Activated T-cell treated with anti-CD3 and anti-CD28 coated beads, Interleukin-2, amount 50 U/mL, for 72 hours (primary cell): ENCODE data around the gene RNASE2. TPM values are rescaled to one million over a fixed set of nuclear protein-coding genes. Genes with fewer than 3 reads are reported as not detected.

Experiments used
- ATAC-seq, 2 donors: fragments of 150-1000 bp; cut with Tn5 transposase; replicated peaks in 1 of 2; 2 replicates each; pipeline ENCODE4 v1.10.0; 2021; ENCODE audit warnings: moderate library complexity in 2 of 2, mild to moderate bottlenecking in 1 of 2
- DNase-seq, 2 donors: peaks; one replicate each; pipeline ENCODE4 v3.0.0; 2021 to 2022; ENCODE audit warnings: mixed read lengths in 1 of 2
- H3K27ac Mint-ChIP-seq: one replicate; pipeline ENCODE4 v1.8.0; 2022; ENCODE audit warnings: mild to moderate bottlenecking, moderate library complexity, mixed read lengths
- H3K27me3 Mint-ChIP-seq: one replicate; pipeline ENCODE4 v1.8.0; 2022; ENCODE audit warnings: low read depth, mixed read lengths
- H3K36me3 Mint-ChIP-seq, 2 donors: one replicate each; pipeline ENCODE4 v1.8.0; 2022; ENCODE audit warnings: mixed read lengths in 2 of 2, mild to moderate bottlenecking in 1 of 2; ENCODE audit not compliant: insufficient read depth in 2 of 2
- H3K4me1 Mint-ChIP-seq: one replicate; pipeline ENCODE4 v1.8.0; 2022; ENCODE audit warnings: low read depth, mixed read lengths
- H3K4me3 Mint-ChIP-seq, 2 donors: one replicate each; pipeline ENCODE4 v1.8.0; 2022; ENCODE audit warnings: mild to moderate bottlenecking in 2 of 2, mixed read lengths in 2 of 2, moderate library complexity in 2 of 2
- H3K9me3 Mint-ChIP-seq, 2 donors: one replicate each; pipeline ENCODE4 v1.8.0; 2022; ENCODE audit warnings: mixed read lengths in 2 of 2
- total RNA-seq, 2 donors: library from RNA; stranded (reverse); gene quantifications; one replicate each; pipeline ENCODE4 v1.2.3, GENCODE V29; 2022

RNASE2 gene
- total RNA-seq, 2 donors from 2014 or later, result not detected

DNA sequence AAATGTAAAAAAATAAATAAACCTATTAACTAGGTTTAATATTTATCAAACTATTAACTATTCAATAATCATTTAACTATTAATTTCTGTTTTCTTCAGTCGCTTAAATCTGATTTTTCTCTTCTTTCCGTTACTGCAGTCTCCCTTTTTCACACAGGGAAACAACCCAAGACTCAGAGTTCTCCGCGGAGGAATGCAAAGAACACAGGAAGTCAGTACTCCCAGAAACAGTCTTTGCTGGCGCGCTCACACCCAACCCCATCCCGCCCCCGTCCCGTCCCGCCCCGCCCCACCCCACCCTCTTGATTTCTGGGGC, 34.1 kb downstream of the RNASE2 start:
- no peaks in the 10 kb centered on the region for H3K27me3 Mint-ChIP-seq
- peaks cover 34% of the 10 kb centered on the region for H3K4me1 Mint-ChIP-seq
- H3K27ac Mint-ChIP-seq, result peak overlapping the region; percentile 96
- no peaks in the 10 kb centered on the region for H3K9me3 Mint-ChIP-seq
- H3K36me3 Mint-ChIP-seq, result peaks cover 9 to 10% of the 10 kb centered on the region in 2 donors
- DNase-seq (no peak), ATAC-seq (no peak)
- H3K4me3 Mint-ChIP-seq, result peak overlapping the region; percentile 92 to 98

DNA sequence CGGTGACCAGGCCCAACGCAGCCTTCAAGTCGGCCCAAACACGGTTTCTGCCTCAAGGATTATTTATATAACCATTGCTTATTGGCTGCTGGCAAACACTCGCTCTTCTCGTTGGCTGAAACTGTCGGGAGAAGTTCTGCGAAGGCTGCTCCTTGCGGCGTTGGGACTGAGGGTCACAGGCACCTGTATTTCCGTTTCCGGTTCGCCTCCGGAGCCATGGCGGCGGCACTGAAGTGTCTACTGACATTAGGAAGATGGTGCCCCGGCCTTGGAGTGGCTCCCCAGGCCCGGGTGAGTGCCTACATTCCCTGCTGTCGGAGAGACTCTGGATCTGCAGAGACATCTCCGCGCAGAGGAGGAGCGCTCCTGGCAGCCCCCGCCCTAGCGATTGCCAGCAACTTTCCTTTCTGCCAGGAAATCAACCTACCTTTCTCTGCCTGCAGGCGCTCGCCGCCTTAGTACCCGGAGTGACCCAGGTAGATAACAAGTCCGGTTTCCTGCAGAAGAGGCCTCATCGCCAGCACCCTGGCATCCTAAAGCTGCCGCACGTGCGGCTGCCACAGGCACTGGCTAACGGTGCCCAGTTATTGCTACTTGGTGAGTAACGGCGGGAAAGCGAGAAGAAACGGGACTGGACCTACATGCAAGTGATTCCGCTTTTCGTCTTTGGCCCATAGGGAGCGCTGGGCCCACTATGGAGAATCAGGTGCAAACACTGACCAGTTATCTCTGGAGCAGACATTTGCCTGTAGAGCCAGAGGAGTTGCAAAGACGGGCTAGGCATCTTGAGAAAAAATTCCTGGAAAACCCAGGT, 34.7 kb downstream of the RNASE2 start, which contains the start of gene METTL17:
TSS of gene METTL17 (plus strand) at position 194 of the 814 bp plus-strand sequence. CDS start at position 217, 23 bp downstream.
- Mint-ChIP-seq H3K27me3 (no peaks in the 10 kb centered on the region), H3K9me3 (no peaks in the 10 kb centered on the region), H3K4me3 (peak within 1 kb of the TSS; percentile 92 to 98), H3K27ac (peak within 1 kb of the TSS; percentile 96), H3K4me1 (peaks cover 34% of the 10 kb centered on the region), H3K36me3 (peaks cover 10% of the 10 kb centered on the region in 2 donors)
- ATAC-seq, result peak; percentile 95 to 97
- peak; percentile 89 to 93 for DNase-seq

DNA sequence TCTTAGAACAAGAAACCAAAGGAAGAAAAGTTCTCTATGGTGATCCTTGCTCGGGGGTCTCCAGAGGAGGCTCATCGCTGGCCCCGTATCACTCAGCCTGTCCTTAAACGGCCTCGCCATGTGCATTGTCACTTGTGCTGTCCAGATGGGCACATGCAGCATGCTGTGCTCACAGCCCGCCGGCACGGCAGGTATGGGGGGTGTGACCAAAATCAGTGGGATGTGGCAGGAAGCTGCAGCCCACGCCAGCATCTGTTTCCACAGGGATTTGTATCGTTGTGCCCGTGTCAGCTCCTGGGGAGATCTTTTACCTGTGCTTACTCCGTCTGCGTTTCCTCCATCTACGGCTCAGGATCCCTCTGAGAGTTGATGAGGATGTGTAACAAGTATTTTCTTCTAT, 41.2 kb downstream of the RNASE2 start:
- Mint-ChIP-seq H3K27ac (no peak overlapping the region), H3K36me3 (peaks cover 10 to 20% of the 10 kb centered on the region in 2 donors), H3K4me3 (no peak overlapping the region), H3K4me1 (peaks cover 17% of the 10 kb centered on the region), H3K9me3 (no peaks in the 10 kb centered on the region), H3K27me3 (no peaks in the 10 kb centered on the region)
- no peak for DNase-seq
- no peak for ATAC-seq

DNA sequence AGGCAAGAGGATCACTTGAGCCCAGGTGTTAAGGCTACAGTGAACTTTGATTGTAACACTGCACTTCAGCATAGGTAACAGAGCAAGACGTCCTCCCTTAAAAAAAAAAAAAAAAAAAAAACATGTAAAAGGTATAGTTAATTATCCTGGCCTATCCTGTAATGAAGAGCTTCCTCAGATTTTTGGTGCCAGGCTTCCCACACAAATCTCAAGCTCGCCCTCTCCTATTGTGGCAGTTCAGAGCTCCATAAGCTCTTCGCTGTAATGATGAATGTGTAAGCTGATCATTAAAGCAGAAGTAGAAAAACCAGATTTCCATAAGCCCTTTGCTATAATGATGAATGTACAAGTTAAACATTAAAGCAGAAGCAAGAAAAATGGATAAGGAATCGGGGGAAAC, 41.8 kb downstream of the RNASE2 start:
- Mint-ChIP-seq H3K4me1 (peaks cover 11% of the 10 kb centered on the region), H3K27ac (no peak overlapping the region), H3K36me3 (peaks cover 7 to 16% of the 10 kb centered on the region in 2 donors), H3K27me3 (no peaks in the 10 kb centered on the region), H3K4me3 (no peak overlapping the region), H3K9me3 (no peaks in the 10 kb centered on the region)
- no peak for ATAC-seq
- no peak for DNase-seq

GRCh38 chr14:20997564-20997963, 42.3 kb downstream of the RNASE2 start:
- H3K27ac Mint-ChIP-seq, result no peak overlapping the region
- ATAC-seq, result no peak
- no peak overlapping the region for H3K4me3 Mint-ChIP-seq

GRCh38 chr14:20998139-20998538, 42.9 kb downstream of the RNASE2 start:
- Mint-ChIP-seq H3K27ac (no peak overlapping the region), H3K9me3 (no peaks in the 10 kb centered on the region)

More at GRCh38 chr14:20997564-20997963, 42.3 kb downstream of the RNASE2 start:
- Mint-ChIP-seq H3K36me3 (peaks cover 7 to 14% of the 10 kb centered on the region in 2 donors), H3K4me1 (peaks cover 7% of the 10 kb centered on the region), H3K27me3 (no peaks in the 10 kb centered on the region), H3K9me3 (no peaks in the 10 kb centered on the region)
- DNase-seq, result no peak

GRCh38 chr14:20998674-20999366, 43.5 kb downstream of the RNASE2 start, which contains the start of gene SLC39A2:
Gene SLC39A2, plus strand, starts transcription at chr14:20999293. Its CDS starts 154 bp downstream, at chr14:20999447.
- DNase-seq (no peak), ATAC-seq (no peak)
- Mint-ChIP-seq H3K4me1 (peaks cover 7% of the 10 kb centered on the region), H3K9me3 (no peaks in the 10 kb centered on the region), H3K36me3 (peaks cover 4 to 13% of the 10 kb centered on the region in 2 donors), H3K27ac (no peak within 1 kb of the TSS), H3K27me3 (no peaks in the 10 kb centered on the region), H3K4me3 (no peak within 1 kb of the TSS)

More at GRCh38 chr14:20998139-20998538, 42.9 kb downstream of the RNASE2 start:
- peaks cover 5 to 14% of the 10 kb centered on the region in 2 donors for H3K36me3 Mint-ChIP-seq
- DNase-seq (no peak), ATAC-seq (no peak)
- H3K27me3 Mint-ChIP-seq, result no peaks in the 10 kb centered on the region
- H3K4me1 Mint-ChIP-seq, result peaks cover 7% of the 10 kb centered on the region
- no peak overlapping the region for H3K4me3 Mint-ChIP-seq

DNA sequence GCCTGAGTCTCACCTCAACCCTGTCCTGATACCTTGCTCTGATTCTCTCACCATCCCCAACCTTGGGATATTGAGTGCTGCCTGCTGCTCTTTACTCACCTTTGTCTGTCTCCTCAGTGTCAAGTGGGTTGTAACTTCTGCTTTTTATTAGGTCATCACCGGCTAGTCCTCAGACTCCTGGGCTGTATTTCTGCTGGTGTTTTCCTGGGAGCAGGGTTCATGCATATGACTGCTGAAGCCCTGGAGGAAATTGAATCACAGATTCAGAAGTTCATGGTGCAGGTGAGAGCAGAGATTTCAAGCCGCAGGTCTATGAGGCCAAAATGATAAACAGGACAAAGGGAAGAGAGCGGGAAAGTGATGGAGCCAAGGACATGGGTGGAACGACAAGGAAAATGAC, 44.3 kb downstream of the RNASE2 start:
- DNase-seq (no peak), ATAC-seq (no peak)
- Mint-ChIP-seq H3K36me3 (peaks cover 0 to 10% of the 10 kb centered on the region in 2 donors), H3K27me3 (no peaks in the 10 kb centered on the region), H3K9me3 (no peaks in the 10 kb centered on the region), H3K27ac (no peak overlapping the region), H3K4me3 (no peak overlapping the region), H3K4me1 (peaks cover 7% of the 10 kb centered on the region)

GRCh38 chr14:21001218-21001617, 45.9 kb downstream of the RNASE2 start:
- Mint-ChIP-seq H3K9me3 (no peaks in the 10 kb centered on the region), H3K27me3 (no peaks in the 10 kb centered on the region), H3K27ac (no peak overlapping the region), H3K36me3 (peaks cover 0 to 6% of the 10 kb centered on the region in 2 donors), H3K4me3 (no peak overlapping the region), H3K4me1 (peaks cover 4% of the 10 kb centered on the region)
- DNase-seq (no peak), ATAC-seq (no peak)

DNA sequence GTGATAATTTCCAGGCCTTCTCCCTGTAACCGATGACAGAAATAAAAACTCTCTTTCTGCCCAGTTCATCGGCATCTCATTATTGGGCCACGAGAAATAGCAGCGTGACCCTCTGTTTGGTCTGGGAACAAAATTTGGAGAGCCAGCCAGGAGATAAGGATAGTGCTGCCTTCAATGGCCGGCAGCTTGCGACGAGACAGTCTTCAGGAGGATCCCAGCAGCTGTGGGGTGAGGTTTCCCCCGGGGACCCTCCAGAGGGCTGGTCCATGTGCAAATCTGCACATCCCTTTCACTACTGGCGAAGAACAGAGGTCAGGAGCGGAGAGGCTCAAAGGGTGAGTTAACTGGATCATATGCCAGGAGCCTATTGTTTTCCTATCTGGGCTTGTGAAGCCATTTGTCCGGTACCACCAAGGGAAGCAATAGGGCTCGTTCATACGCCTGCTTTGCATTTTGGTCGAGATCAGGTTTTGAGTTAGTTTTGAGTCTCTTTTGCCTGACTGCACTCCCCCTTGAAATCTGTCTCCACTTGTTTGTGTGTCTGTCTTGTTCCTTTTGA, 48.6 kb downstream of the RNASE2 start:
- Mint-ChIP-seq H3K27ac (no peak overlapping the region), H3K9me3 (no peaks in the 10 kb centered on the region)
- ATAC-seq, result no peak

More for the DNA sequence above, 48.6 kb downstream of the RNASE2 start:
- no peaks in the 10 kb centered on the region for H3K4me1 Mint-ChIP-seq
- no peaks in the 10 kb centered on the region for H3K36me3 Mint-ChIP-seq
- H3K4me3 Mint-ChIP-seq, result no peak overlapping the region
- no peaks in the 10 kb centered on the region for H3K27me3 Mint-ChIP-seq
- DNase-seq, result no peak

Other genes with a start within 250 kb of the RNASE2 start
- gene EDDM3A, start 209.6 kb upstream of the RNASE2 start, total RNA-seq, result not detected
- gene EDDM3B, start 187.1 kb upstream of the RNASE2 start, total RNA-seq, result not detected
- not detected for gene RNASE6, start 174.2 kb upstream of the RNASE2 start, total RNA-seq
- not detected for gene RNASE1, start 152.6 kb upstream of the RNASE2 start, total RNA-seq
- not detected for gene RNASE3, start 64.1 kb upstream of the RNASE2 start, total RNA-seq
- 10 to 100 TPM; 91.2 to 94.9 TPM for gene METTL17, start 34.5 kb downstream of the RNASE2 start, total RNA-seq
- under 1 TPM; 0.58 to 0.96 TPM for gene SLC39A2, start 43.8 kb downstream of the RNASE2 start, total RNA-seq
- gene NDRG2, start 69.6 kb downstream of the RNASE2 start, total RNA-seq, result 1 to 10 TPM; 4.0 to 6.3 TPM
- not detected for gene TPPP2, start 74.7 kb downstream of the RNASE2 start, total RNA-seq
- gene RNASE13, start 79.3 kb downstream of the RNASE2 start, total RNA-seq, result not detected
- not detected for gene RNASE7, start 86.9 kb downstream of the RNASE2 start, total RNA-seq
- not detected for gene RNASE8, start 102.3 kb downstream of the RNASE2 start, total RNA-seq
- under 1 TPM; 0.26 to 0.37 TPM for gene ARHGEF40, start 114.8 kb downstream of the RNASE2 start, total RNA-seq
- gene ZNF219, start 143.2 kb downstream of the RNASE2 start, total RNA-seq, result 10 to 100 TPM; 11.2 to 12.4 TPM
- gene TMEM253, start 145.6 kb downstream of the RNASE2 start, total RNA-seq, result under 1 TPM in 1 of 2 donors, not detected in 1; 0.35 TPM
- not detected for gene OR5AU1, start 200.6 kb downstream of the RNASE2 start, total RNA-seq